GM18873 (cell line): Measurements from ENCODE around the gene PAM16.
"Not testable (repeated sequence)": the region's sequence is repeated elsewhere in the genome, so short reads cannot be mapped to it uniquely, and the experiment has no call there.

ENCODE experiments used
- ATAC-seq: cut with Tn5 transposase; IDR thresholded peaks from one replicate; pipeline ENCODE4 v1.9.1; 2021; ENCODE audit warnings: mild to moderate bottlenecking, moderate library complexity, moderate number of reproducible peaks; ENCODE audit not compliant: unreplicated experiment, low FRiP score

PAM16 gene

GRCh38 chr16:4337540-4338088 lies 13.5 kb downstream of the PAM16 start:
- no peak for ATAC-seq

DNA sequence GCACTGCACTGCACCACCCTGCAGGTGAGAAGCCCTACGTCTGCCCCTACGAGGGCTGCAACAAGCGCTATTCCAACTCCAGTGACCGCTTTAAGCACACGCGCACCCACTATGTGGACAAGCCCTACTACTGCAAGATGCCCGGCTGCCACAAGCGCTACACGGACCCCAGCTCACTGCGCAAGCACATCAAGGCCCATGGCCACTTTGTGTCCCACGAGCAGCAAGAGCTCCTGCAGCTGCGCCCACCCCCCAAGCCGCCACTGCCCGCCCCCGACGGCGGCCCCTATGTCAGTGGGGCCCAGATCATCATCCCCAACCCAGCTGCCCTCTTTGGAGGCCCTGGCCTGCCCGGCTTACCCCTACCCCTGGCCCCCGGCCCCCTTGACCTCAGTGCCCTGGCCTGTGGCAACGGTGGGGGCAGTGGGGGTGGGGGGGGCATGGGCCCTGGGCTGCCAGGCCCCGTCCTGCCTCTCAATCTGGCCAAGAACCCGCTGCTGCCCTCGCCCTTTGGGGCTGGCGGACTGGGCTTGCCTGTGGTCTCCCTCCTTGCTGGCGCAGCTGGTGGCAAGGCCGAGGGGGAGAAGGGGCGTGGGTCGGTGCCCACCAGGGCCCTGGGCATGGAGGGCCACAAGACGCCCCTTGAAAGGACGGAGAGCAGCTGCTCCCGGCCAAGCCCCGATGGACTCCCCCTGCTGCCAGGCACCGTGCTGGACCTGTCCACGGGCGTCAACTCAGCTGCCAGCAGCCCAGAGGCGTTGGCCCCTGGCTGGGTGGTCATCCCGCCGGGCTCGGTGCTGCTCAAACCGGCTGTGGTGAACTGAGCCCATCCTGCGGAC lies 14.2 kb downstream of the PAM16 start:
- ATAC-seq = no peak

DNA sequence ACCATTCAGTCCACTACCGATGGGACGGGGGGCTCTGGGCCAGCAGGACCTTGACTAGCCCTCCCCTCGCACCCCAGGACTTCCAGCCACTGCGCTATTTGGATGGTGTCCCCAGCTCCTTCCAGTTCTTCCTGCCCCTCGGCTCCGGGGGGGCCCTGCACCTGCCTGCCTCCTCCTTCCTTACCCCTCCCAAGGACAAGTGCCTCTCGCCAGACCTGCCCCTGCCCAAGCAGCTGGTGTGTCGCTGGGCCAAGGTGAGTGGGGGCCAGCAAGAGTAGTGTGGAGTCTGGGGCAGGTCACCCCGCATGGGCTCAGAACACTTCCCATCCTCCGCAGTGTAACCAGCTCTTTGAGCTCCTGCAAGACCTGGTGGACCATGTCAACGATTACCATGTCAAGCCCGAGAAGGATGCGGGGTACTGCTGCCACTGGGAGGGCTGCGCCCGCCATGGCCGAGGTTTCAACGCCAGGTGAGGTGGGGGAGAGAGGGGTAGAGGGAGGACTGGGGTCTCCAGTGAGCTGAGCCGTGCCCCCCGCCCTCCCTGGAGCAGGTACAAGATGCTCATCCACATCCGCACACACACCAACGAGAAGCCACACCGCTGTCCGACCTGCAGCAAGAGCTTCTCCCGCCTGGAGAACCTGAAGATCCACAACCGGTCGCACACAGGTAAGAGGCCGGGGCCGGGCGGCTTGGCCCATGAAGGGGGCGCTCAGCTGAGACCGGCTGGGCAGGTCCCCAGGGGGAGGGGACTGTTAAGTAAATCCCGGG lies 16.2 kb downstream of the PAM16 start:
- no peak for ATAC-seq

DNA sequence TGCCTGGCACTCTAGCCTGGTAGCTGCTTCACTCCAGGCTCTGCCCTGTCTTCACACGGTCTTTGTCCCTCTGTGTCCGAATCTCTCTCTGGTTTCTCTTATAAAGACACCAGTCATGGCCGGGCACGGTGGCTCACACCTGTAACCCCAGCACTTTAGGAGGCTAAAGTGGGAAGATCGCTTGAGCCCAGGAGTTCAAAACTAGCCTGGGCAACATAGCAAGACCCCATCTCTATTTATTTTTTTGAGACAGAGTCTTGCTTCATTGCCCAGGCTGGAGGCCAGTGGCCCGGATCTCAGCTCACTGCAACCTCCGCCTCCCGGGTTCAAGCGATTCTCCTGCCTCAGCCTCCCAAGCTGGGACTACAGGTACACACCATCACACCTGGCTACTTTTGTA lies 17.4 kb downstream of the PAM16 start:
- ATAC-seq = not testable (repeated sequence)

DNA sequence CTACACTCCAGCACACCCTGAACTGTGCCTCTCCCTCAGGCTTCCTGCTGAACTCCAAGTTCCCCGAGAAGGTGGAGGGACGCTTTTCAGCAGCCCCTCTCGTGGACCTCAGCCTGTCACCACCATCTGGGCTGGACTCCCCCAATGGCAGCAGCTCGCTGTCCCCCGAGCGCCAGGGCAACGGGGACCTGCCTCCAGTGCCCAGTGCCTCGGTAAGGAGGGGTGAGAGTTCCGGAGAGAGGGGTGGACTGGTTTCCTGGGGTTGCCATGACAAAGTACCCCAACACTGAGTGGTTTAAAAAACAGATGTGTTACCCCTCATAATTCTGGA lies 17.8 kb downstream of the PAM16 start:
- no peak for ATAC-seq

DNA sequence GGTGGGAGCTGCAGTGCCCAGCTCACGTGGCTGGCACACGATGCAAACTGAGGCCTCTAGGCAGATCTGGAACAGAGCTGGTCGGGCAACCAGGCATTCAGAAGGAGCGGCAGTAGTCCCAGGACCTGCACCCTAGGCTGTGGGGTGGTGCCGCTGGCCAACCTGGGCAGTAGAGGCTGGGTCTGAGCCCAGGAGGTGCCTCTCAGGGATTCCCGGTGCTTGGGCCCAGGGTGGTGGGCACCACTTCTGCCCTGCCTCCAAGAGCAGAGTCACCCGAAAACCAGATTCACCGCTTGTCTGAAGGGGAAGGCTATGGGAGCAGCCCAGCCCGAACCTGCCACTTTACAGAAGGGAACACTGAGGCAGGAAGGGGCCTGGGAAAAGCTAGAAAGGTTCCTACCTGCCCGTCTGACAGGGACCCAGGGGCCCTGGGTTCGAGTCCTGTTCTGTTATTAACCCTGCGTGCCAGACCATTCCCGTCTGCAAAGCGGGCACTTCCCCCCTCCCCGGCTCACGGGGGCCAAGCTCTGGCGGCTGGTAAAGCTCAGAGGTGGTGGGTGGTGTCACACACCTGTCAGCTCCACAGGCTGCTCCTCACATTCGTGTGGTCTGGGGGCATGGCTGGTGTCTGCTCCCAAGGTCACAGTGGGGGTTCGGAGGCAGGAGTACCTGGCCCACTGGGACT lies 18.4 kb downstream of the PAM16 start:
- ATAC-seq = no peak

- no peak for ATAC-seq
Measured at GRCh38 chr16:4332083-4332482, 19.0 kb downstream of the PAM16 start.

- ATAC-seq = no peak
Measured at GRCh38 chr16:4330277-4330874, 20.7 kb downstream of the PAM16 start.

DNA sequence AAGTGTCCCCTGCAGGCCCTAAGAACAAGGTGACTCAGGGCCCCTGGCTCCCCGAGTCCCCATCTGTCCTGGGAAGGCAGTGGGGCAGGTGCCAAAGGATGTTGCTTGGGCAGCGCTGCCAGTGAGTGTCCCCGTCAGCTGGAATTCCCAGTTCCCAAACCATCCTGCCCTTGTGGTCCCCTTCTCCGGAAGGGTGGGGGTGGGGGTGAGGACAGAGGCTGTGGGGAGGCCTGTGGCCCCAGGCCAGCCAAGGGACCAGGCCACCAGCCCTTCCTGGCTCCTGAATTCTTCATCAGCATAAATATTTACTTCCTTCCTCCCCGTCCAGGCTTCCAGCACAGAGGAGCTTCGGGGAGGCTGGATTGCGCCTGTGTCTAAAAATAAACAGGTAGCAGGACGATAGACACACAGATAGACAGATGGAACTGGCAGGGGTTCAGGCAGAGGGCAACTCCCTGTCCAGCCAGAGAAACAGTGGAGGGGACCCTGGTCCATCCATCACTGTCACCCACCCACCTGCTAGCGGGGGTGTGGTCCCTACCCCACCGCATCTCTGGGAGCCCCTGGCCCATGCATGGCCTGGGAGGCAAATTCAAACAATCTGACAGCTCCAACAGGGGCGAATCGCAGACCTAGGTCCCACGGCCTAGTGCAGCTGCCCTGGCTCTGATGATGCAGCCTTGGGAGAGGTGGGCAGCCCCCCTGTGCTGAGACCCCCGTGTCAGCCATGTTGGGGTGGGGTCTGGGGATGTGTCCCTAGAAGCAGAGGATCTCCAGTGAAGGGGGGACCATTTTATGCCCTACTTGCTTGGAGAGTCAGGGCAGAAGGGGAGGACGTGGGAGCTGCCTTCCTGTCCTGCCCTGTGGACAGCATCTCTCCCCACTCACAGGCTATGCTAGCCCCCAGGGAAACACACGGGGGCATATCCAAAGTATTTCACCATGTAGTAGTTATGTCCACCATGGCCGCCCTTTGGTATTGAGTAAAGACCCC lies 22.0 kb downstream of the PAM16 start:
- ATAC-seq = no peak

DNA sequence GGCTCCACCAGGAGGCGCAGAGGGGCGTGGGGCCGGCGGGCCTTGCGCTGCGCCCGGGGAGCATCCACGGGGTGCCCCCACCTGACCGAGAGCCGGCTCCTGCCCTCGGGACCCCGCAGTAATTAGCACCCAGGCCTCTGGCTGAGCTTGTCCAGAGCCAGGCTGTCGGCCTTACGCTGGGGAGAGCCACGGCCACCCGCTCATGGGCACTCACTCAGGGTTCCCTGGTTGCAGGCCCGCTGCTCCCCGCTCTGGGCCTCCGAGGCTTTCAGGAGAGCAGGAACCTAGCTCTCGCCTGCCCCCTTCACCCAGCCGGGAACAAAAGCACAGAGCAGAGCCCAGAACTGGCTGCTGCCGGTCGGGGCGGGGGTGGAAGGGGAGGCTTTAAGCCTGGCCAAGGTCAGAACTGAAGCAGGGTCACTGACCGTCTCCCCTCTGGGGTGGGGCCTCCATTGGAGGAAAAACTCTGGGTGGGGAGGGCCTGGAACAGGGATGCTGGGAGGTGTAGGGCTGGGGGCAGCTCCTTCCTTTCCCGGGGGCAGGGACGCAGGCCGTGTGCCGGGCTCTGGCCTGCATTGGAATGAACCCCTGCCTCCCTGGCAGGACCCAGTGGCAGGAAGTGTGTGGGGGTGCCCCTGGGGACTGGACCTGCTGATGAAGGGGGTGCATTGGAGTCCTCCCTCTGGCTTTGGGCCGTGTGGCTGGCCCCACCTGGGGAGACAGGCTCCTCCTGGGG lies 22.9 kb downstream of the PAM16 start:
- no peak for ATAC-seq

DNA sequence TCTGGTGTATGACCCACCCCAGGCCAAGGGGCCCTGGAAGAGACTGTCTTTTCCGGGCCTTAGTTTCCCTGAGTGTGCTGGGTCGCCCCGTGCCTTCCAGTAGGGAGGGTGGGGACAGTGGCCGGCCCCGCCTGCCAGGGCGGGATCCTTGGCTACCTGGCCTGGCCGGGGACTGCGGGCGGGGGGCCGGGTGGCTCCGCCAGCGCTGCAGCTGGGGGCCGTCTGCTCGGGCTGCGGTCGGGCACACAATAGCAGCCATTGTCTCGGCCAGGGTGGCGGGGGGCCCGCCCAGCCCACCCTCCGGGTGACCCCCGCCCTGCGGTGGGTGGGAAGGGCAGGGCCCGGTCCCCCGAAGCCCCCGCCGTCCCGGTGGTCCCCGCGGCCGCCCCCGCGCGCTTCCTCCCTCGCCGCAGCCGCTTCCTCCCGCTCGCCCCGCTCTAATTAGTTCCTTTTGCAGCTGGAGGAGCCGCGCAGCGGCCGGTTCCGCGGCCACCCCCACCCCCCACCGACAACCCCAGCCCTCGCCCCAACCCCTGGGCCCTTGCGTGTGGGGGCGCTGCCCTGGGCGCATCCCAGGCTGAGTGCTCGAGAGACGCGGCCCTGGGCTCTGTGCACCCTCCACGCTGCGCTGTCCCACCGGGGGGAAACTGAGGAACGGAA lies 23.6 kb downstream of the PAM16 start:
- no peak for ATAC-seq

- ATAC-seq = no peak
Measured at GRCh38 chr16:4325253-4325758, 25.8 kb downstream of the PAM16 start.

- ATAC-seq = no peak
Measured at GRCh38 chr16:4324492-4325252, 26.4 kb downstream of the PAM16 start.

DNA sequence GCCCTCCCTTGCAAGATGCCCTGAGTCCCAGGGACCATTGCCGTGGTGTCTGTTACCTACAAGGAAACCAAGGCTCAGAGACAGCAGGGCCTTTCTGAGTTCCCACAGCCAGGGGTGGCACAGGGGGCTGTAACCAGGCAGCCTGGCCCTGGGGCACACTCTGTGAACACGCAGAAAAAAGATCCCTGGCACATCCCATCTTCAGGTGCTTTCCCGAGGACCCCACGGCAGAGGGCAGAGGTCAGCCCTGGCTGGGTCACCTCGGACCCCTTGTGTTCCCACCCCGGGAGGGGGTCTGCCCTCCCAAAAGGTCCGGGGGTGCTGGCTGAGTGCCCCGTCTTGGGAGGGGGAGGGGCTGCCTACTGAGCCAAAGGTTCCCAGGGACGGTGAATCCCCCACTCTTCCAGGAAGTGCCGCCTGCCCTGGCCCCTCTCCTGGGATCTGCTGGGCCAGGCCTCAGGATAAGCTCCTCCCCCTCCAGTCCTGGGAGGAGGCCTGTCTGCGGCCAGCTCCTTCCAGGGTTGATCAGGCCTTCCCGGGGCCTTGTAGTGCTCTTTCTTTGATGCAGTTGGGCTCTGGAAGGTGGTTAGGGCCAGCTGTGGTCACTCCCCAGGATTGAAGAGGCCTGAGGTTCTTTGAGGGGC lies 27.2 kb downstream of the PAM16 start:
- no peak for ATAC-seq

DNA sequence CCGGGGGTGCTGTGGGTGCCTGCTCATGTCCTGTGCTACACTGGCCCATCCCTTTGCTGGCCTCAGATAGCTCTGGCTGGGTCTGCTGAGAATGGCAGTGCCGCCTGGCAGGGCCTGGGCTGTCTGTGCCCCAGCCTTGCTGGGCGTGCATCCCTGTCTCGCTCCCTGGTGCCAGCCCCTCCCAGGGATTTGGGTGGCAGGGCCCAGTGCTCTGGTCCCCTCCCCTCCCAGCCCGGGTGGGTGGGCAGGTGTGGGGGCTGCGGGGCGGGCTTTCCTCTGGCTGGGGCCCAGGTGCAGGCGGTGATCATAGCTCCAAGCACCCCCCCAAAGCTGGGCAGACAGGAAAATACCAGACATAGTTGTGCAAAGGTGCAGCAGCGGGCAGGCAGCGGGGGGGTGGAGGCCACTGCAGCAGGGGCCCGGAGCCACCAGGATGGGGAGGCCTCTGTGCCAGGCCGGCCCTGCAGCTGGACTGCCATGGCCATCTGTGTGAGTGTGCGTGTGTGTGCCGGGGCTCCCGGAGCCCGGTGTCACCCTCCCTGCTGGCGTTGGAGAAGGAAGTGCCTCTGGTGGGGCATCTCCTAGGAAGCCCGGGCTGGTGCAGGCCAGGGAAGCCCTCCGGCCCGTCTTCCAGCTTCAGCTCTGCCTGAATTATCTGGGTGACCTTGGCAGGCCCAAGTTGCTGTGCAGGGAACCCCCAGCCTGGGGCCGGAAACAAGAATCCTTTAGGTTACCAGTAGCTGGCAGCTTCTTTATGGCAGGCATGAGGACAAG lies 27.9 kb downstream of the PAM16 start:
- no peak for ATAC-seq
